H1 (cell line): ENCODE data around the gene FBXO17. TPM values are rescaled to one million over a fixed set of nuclear protein-coding genes. Genes with fewer than 3 reads are reported as not detected.

Experiments
- CTCF ChIA-PET: fragments of 300-600 bp; sonication (Branson Sonifier 250); formaldehyde crosslinking; loops from one replicate; lab custom pipeline; 2021; ENCODE audit not compliant: partially characterized antibody; lab: Charles Lee
- POLR2A ChIA-PET: fragments of 300-600 bp; sonication (Branson Sonifier 250); formaldehyde crosslinking; loops from one replicate; lab custom pipeline; 2021; ENCODE audit warnings: inconsistent platforms; ENCODE audit not compliant: partially characterized antibody; lab: Charles Lee
- DNase-seq, 2 experiments: peaks; one replicate each; pipeline versions ENCODE4 v3.0.0 to v3.0.0-alpha.2; 2010 to 2022; ENCODE audit warnings: low spot score in 2 of 2, low read depth in 1 of 2, mixed read lengths in 1 of 2
- FAIRE-seq: peaks from 2 replicates; lab custom pipeline; 2011; peaks lifted over from hg19 to GRCh38; lab: Jason Lieb, UNC
- H2AFZ ChIP-seq: 2 replicates; pipeline ENCODE4 v1.8.1; 2012; ENCODE audit warnings: low read length, inconsistent platforms
- H2AK5ac ChIP-seq: 2 replicates; pipeline ENCODE4 v1.6.1; 2013; ENCODE audit warnings: low read depth, low read length
- H2BK120ac ChIP-seq: replicated peaks from 2 replicates; pipeline ENCODE3; 2013; ENCODE audit warnings: low read depth, low read length, inconsistent platforms
- H2BK12ac ChIP-seq: 2 replicates; pipeline ENCODE4 v1.6.1; 2013; ENCODE audit warnings: low read depth, low read length
- H2BK15ac ChIP-seq: 2 replicates; pipeline ENCODE4 v1.6.1; 2013; ENCODE audit warnings: low read length
- H2BK20ac ChIP-seq: 2 replicates; pipeline ENCODE4 v1.6.1; 2013; ENCODE audit warnings: low read length
- H2BK5ac ChIP-seq: 2 replicates; pipeline ENCODE4 v1.6.1; 2013; ENCODE audit warnings: low read depth, low read length
- H3K14ac ChIP-seq: 2 replicates; pipeline ENCODE4 v1.6.1; 2013; ENCODE audit warnings: inconsistent platforms; ENCODE audit not compliant: insufficient read length
- H3K18ac ChIP-seq: 2 replicates; pipeline ENCODE4 v1.6.1; 2013; ENCODE audit warnings: low read length; ENCODE audit errors: extremely low read depth
- H3K23ac ChIP-seq: 2 replicates; pipeline ENCODE4 v1.6.1; 2013; ENCODE audit warnings: inconsistent platforms; ENCODE audit not compliant: insufficient read length
- H3K23me2 ChIP-seq: 2 replicates; pipeline ENCODE4 v1.6.1; 2013; ENCODE audit warnings: low read depth, low read length
- H3K27ac ChIP-seq: 2 replicates; pipeline ENCODE4 v1.6.1; 2011; ENCODE audit warnings: low read depth, low read length, inconsistent platforms
- H3K27me3 ChIP-seq, 4 experiments: replicated peaks in 1 of 4; 1 replicate in 1 of 4; 2 replicates in 3 of 4; pipeline versions ENCODE4 v1.6.1 to v1.8.1; 2011 to 2013; ENCODE audit warnings: low read length in 3 of 4, mild to moderate bottlenecking in 3 of 4, inconsistent platforms in 2 of 4, mixed read lengths in 2 of 4, moderate library complexity in 1 of 4; ENCODE audit not compliant: control insufficient read depth in 3 of 4, insufficient read depth in 3 of 4; ENCODE audit errors: extremely low read depth in 1 of 4
- H3K36me3 ChIP-seq, 4 experiments: 2 replicates each; pipeline versions ENCODE4 v1.6.1 to v1.8.1; 2011 to 2013; ENCODE audit warnings: mild to moderate bottlenecking in 4 of 4, low read length in 3 of 4, moderate library complexity in 2 of 4, control low read depth in 1 of 4, inconsistent platforms in 1 of 4; ENCODE audit not compliant: insufficient read depth in 4 of 4, control insufficient read depth in 2 of 4
- H3K4ac ChIP-seq: replicated peaks from 2 replicates; pipeline ENCODE3; 2013; ENCODE audit warnings: low read length, low read depth, mixed read lengths, inconsistent platforms; ENCODE audit not compliant: insufficient read length
- H3K4me1 ChIP-seq, 4 experiments: replicated peaks in 1 of 4; 1 replicate in 1 of 4; 2 replicates in 3 of 4; pipeline versions ENCODE4 v1.6.1 to v1.8.1; 2011 to 2013; ENCODE audit warnings: low read length in 3 of 4, inconsistent platforms in 2 of 4, mixed read lengths in 1 of 4; ENCODE audit not compliant: insufficient read depth in 4 of 4, control insufficient read depth in 3 of 4
- H3K4me2 ChIP-seq, 2 experiments: 2 replicates each; pipeline versions ENCODE4 v1.6.1 to v1.8.1; 2011 to 2013; ENCODE audit warnings: low read depth in 2 of 2, low read length in 2 of 2, control low read depth in 1 of 2, inconsistent platforms in 1 of 2, mild to moderate bottlenecking in 1 of 2; ENCODE audit not compliant: insufficient read depth in 1 of 2
- H3K4me3 ChIP-seq, 4 experiments: fragments of 200-600, 300-600 bp in 1 of 4; sonication (generic), shearing (Covaris generic), sonication (Bioruptor Twin) in 1 of 4; 2 replicates each; pipeline versions ENCODE4 v1.5.1 to v1.8.1; 2011 to 2016; ENCODE audit warnings: low read length in 4 of 4, low read depth in 3 of 4, control low read depth in 2 of 4, inconsistent platforms in 2 of 4, mild to moderate bottlenecking in 2 of 4, mixed read lengths in 1 of 4, moderate library complexity in 1 of 4; ENCODE audit not compliant: insufficient read depth in 2 of 4; ENCODE audit errors: extremely low read depth in 1 of 4
- H3K56ac ChIP-seq: replicated peaks from 2 replicates; pipeline ENCODE3; 2013; ENCODE audit warnings: low read depth, mild to moderate bottlenecking, mixed read lengths, low read length, inconsistent platforms; ENCODE audit not compliant: insufficient read length
- H3K79me1 ChIP-seq: 2 replicates; pipeline ENCODE4 v1.6.1; 2013; ENCODE audit warnings: low read depth, low read length, control low read depth
- H3K79me2 ChIP-seq, 2 experiments: 2 replicates each; pipeline versions ENCODE4 v1.6.1 to v1.8.1; 2012 to 2013; ENCODE audit warnings: low read length in 2 of 2, mild to moderate bottlenecking in 2 of 2, inconsistent platforms in 1 of 2; ENCODE audit not compliant: insufficient read depth in 2 of 2, control insufficient read depth in 1 of 2
- H3K9ac ChIP-seq, 4 experiments: replicated peaks in 1 of 4; 1 replicate in 1 of 4; 2 replicates in 3 of 4; pipeline versions ENCODE4 v1.6.1 to v1.8.1; 2011 to 2013; ENCODE audit warnings: low read depth in 3 of 4, low read length in 3 of 4, control low read depth in 2 of 4, mild to moderate bottlenecking in 2 of 4, moderate library complexity in 2 of 4, inconsistent platforms in 1 of 4; ENCODE audit errors: extremely low read depth in 1 of 4
- H3K9me3 ChIP-seq, 2 experiments: 2 replicates each; pipeline versions ENCODE4 v1.6.1 to v1.8.1; 2012 to 2013; ENCODE audit warnings: mild to moderate bottlenecking in 2 of 2, moderate library complexity in 2 of 2, control low read depth in 1 of 2, inconsistent platforms in 1 of 2, low read depth in 1 of 2, low read length in 1 of 2, mixed read lengths in 1 of 2; ENCODE audit not compliant: insufficient read depth in 2 of 2
- H4K20me1 ChIP-seq, 2 experiments: replicated peaks in 1 of 2; 2 replicates each; pipeline versions ENCODE3 to v1.8.1; 2011 to 2013; ENCODE audit warnings: inconsistent platforms in 2 of 2, low read length in 2 of 2, mild to moderate bottlenecking in 1 of 2; ENCODE audit not compliant: insufficient read depth in 2 of 2, control insufficient read depth in 1 of 2
- H4K5ac ChIP-seq: 2 replicates; pipeline ENCODE4 v1.6.1; 2013; ENCODE audit warnings: low read length, low read depth, mixed read lengths, inconsistent platforms; ENCODE audit not compliant: insufficient read length
- H4K8ac ChIP-seq: 2 replicates; pipeline ENCODE4 v1.8.0; 2013; ENCODE audit warnings: mild to moderate bottlenecking, moderate library complexity, low read length, inconsistent platforms; ENCODE audit not compliant: insufficient read depth; ENCODE audit errors: extremely low read depth
- H4K91ac ChIP-seq: replicated peaks from 2 replicates; pipeline ENCODE3; 2013; ENCODE audit warnings: low read length, mixed read lengths, inconsistent platforms; ENCODE audit not compliant: insufficient read length
- EGR1 ChIP-seq: IDR thresholded peaks from 2 replicates; pipeline ENCODE4 v1.6.1; 2011; ENCODE audit warnings: low read depth, low read length, borderline replicate concordance
- EP300 ChIP-seq, 2 experiments: IDR thresholded peaks; 1 replicate in 1 of 2; 2 replicates in 1 of 2; pipeline ENCODE4 v1.6.1; 2011 to 2012; ENCODE audit warnings: low read depth in 2 of 2, low read length in 2 of 2, mild to moderate bottlenecking in 2 of 2, borderline replicate concordance in 1 of 2, inconsistent platforms in 1 of 2, moderate library complexity in 1 of 2
- HDAC6 ChIP-seq: IDR thresholded peaks from one replicate; pipeline ENCODE4 v1.7.1; 2012; ENCODE audit warnings: low read depth, mild to moderate bottlenecking, inconsistent platforms, low read length, moderate library complexity
- KDM1A ChIP-seq: fragments of 200-600, 300-600 bp; sonication (generic); IDR thresholded peaks from 2 replicates; pipeline ENCODE4 v1.7.1; 2016; ENCODE audit warnings: mild to moderate bottlenecking, low read length, borderline replicate concordance
- KDM5A ChIP-seq: fragments of 200-600 bp; IDR thresholded peaks from 2 replicates; pipeline ENCODE4 v1.7.1; 2012; ENCODE audit warnings: mild to moderate bottlenecking, low read length, inconsistent platforms, mixed read lengths
- POLR2AphosphoS5 ChIP-seq: IDR thresholded peaks from 2 replicates; pipeline ENCODE4 v1.6.1; 2011; ENCODE audit warnings: low read depth, low read length
- RBBP5 ChIP-seq: IDR thresholded peaks from 2 replicates; pipeline ENCODE4 v1.7.1; 2012; ENCODE audit warnings: low read depth, mild to moderate bottlenecking, inconsistent platforms, low read length, moderate library complexity, borderline replicate concordance
- RXRA ChIP-seq: IDR thresholded peaks from 2 replicates; pipeline ENCODE4 v1.6.1; 2011; ENCODE audit warnings: low read depth, mild to moderate bottlenecking, low read length, moderate library complexity; ENCODE audit not compliant: insufficient read depth
- SIX5 ChIP-seq: IDR thresholded peaks from 2 replicates; pipeline ENCODE4 v1.6.1; 2011; ENCODE audit warnings: mild to moderate bottlenecking, low read depth, low read length
- SP4 ChIP-seq: IDR thresholded peaks from 2 replicates; pipeline ENCODE4 v1.6.1; 2012; ENCODE audit warnings: low read length, inconsistent platforms
- TCF12 ChIP-seq: IDR thresholded peaks from 2 replicates; pipeline ENCODE4 v1.6.1; 2011; ENCODE audit warnings: low read depth, mild to moderate bottlenecking, low read length
- ZNF274 ChIP-seq: IDR thresholded peaks from 2 replicates; pipeline ENCODE4 v1.7.0; 2012; ENCODE audit warnings: low read length, borderline replicate concordance; ENCODE audit errors: extremely low read depth
- WGBS, 2 experiments: shearing (Covaris generic) in 1 of 2; methylation state at CpG; one replicate each; pipeline versions ENCODE4 v1.1.6 to v1.1.7; 2013 to 2015; ENCODE audit warnings: low lambda C conversion rate in 2 of 2, mixed read lengths in 2 of 2, inconsistent platforms in 1 of 2, low coverage in 1 of 2, missing lambda C conversion rate in 1 of 2; ENCODE audit not compliant: insufficient replicate concordance in 2 of 2, insufficient coverage in 1 of 2, insufficient read length in 1 of 2; ENCODE audit errors: extremely low coverage in 1 of 2, missing lambda C conversion rate in 1 of 2; 5-methylcytosine and 5-hydroxymethylcytosine counted together
- polyA plus RNA-seq, 7 experiments: library from polyadenylated mRNA; depleted of rRNA in 3 of 7; stranded (reverse) in 5 of 7; unstranded in 2 of 7; fragments of >200 nt in 5 of 7; fragments of 200-250 nt in 2 of 7; gene quantifications; 1 replicate in 5 of 7; 2 replicates in 1 of 7; 4 replicates in 1 of 7; pipeline versions ENCODE4 v1.2.1 to v1.2.3, GENCODE V29; 2011 to 2013; ENCODE audit warnings: missing spikeins in 2 of 7, mixed read lengths in 2 of 7
- total RNA-seq: library from RNA; stranded (reverse); fragmentation: NEBNext Ultra II Directional; extraction: Animal tissue kit (Norgen Biotek cat#: 25700); gene quantifications from 2 replicates; pipeline ENCODE4 v1.2.1, GENCODE V29; 2021
- TF ChIP-seq, protein P1 (sequence below): IDR thresholded peaks from 2 replicates; pipeline ENCODE4 v1.6.1; 2012; ENCODE audit warnings: inconsistent platforms
- TF ChIP-seq, protein P2 (sequence below): IDR thresholded peaks from 2 replicates; pipeline ENCODE4 v1.6.1; 2011; ENCODE audit warnings: low read depth, mild to moderate bottlenecking, low read length; ENCODE audit not compliant: insufficient read depth

Gene FBXO17
- total and polyA plus RNA-seq, 2 of the 8 experiments (the other 6 are each of a cell fraction or from before 2014, with no cell fraction given) = 11.7 to 15.3 TPM

DNA sequence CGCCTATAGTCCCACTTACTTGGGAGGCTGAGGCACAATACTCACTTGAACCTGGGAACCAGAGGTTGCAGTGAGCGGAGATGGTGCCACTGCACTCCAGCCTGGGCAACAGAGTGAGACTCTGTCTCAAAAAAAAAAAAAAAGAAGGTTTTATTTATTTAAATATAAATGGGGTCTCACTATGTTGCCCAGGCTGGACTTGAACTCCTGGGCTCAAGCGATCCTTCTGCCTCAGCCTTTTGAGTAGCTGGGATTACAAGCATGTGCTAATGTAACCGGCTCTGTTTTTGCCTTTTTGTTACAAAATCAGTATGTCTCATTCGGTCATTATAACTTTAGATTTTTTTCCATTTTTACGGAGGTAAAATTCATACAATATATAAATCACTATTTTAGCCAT is 32.6 kb upstream of the FBXO17 start:
- H3K27me3 ChIP-seq = no peaks in the 10 kb centered on the region
- H3K27ac ChIP-seq = no peak overlapping the region
- FAIRE-seq (no peak), DNase-seq (no peak)
- no peaks in the 10 kb centered on the region for H4K20me1 ChIP-seq
- H3K9me3 ChIP-seq = no peaks in the 10 kb centered on the region
- no peak overlapping the region for H3K4me3 ChIP-seq
- no peak overlapping the region for H3K56ac ChIP-seq
- no peak overlapping the region for H4K8ac ChIP-seq
- 89% methylated on average over 6 of the region's 6 CpGs; no CpG with 5 or more reads in 1 of the 2 experiments for WGBS, 2 experiments
- no peak overlapping the region for H4K91ac ChIP-seq
- no peak overlapping the region for H3K4me2 ChIP-seq
- H4K5ac ChIP-seq = no peak overlapping the region
- H3K79me2 ChIP-seq = no peaks in the 10 kb centered on the region
- no peak overlapping the region for H2AK5ac ChIP-seq
- H3K23me2 ChIP-seq = no peaks in the 10 kb centered on the region
- H3K36me3 ChIP-seq = no peaks in the 10 kb centered on the region
- H2AFZ ChIP-seq = no peak overlapping the region
- H3K9ac ChIP-seq = no peak overlapping the region
- no peak overlapping the region for H3K18ac ChIP-seq
- CTCF ChIA-PET = interaction anchor here (0.6 to 0.9 kb wide), 2 partner anchors 13 to 30 kb away, joined by 3 read pairs; no protein-coding TSS in a partner anchor
- H2BK120ac ChIP-seq = no peak overlapping the region
- TF ChIP-seq KDM5A (no peak), SP4 (no peak), HDAC6 (no peak), RXRA (no peak), POLR2AphosphoS5 (no peak), EP300 (IDR thresholded peaks at IDR 0.05; ENCODE audit: borderline replicate concordance in 1 of 2, low read depth in 2 of 2, low read length in 2 of 2) (no peak), EGR1 (no peak), TCF12 (no peak), ZNF274 (no peak), RBBP5 (no peak), KDM1A (no peak), SIX5 (no peak)
- TF ChIP-seq, protein P1, sequence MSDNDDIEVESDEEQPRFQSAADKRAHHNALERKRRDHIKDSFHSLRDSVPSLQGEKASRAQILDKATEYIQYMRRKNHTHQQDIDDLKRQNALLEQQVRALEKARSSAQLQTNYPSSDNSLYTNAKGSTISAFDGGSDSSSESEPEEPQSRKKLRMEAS = no peak
- TF ChIP-seq, protein P2, sequence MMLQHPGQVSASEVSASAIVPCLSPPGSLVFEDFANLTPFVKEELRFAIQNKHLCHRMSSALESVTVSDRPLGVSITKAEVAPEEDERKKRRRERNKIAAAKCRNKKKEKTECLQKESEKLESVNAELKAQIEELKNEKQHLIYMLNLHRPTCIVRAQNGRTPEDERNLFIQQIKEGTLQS = no peak
- H3K23ac ChIP-seq = no peak overlapping the region
- H3K4me1 ChIP-seq = 0 out of 7 replicates have a peak, but pooled peaks cover 0 to 2% (median 0%) of the 10 kb centered on the region in 4 experiments
- no peak overlapping the region for H2BK5ac ChIP-seq
- H3K79me1 ChIP-seq = no peaks in the 10 kb centered on the region
- no peak overlapping the region for H3K4ac ChIP-seq
- no peak overlapping the region for H2BK20ac ChIP-seq
- H2BK12ac ChIP-seq = no peak overlapping the region
- POLR2A ChIA-PET = no interaction called here
- H3K14ac ChIP-seq = no peak overlapping the region
- no peak overlapping the region for H2BK15ac ChIP-seq
